Measurements from ENCODE around the gene PARN.

DNA sequence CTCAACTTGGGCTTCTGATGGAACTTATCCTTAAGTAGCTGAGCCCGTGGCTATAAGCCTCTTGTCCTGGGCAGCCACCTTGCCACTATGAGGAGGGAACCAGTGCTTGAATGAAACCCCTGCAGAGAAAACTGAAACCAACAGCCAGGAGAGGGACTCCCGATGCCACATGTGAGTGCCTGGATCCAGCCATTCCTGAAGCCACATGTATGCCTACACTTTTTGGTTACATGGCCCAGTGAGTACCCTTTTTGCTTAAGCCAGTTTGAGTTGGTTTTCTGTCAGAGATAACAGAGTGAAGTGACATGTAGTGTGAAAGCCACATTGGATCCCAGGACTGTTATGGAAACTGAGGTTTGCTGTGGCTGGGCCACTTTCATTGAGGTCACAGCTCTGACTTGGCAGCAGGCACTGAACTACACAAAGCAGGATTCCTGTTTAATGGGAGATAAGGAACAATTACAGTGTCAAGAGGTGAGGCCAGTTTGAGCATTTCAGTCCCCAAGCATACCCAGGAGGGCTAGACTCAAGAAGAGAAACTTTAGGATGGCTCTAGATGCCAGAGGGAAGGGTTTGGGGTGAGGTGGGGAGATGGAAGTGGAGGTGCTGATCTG is 222.2 kb downstream of the PARN start:
- TF ChIP-seq POLR2A (IDR thresholded peaks at IDR 0.05; ENCODE audit: extremely low read depth, insufficient read length) (no peak), MYC (IDR thresholded peaks at IDR 0.05; ENCODE audit: low read depth, low read length) (no peak)
